Activated CD4-positive, alpha-beta T cell treated with anti-CD3 and anti-CD28 coated beads for 48 hours (primary cell): Measurements from ENCODE around the gene TECPR1.

Experiments
- DNase-seq: peaks from one replicate; pipeline ENCODE4 v3.0.0-alpha.2; 2020

The TECPR1 gene

GRCh38 chr7:98283127-98283886, 31.3 kb upstream of the TECPR1 start:
- no peak for DNase-seq

GRCh38 chr7:98282703-98283102, 30.7 kb upstream of the TECPR1 start:
- no peak for DNase-seq

- peak; percentile 45 for DNase-seq
Observed at GRCh38 chr7:98281757-98282606, 29.9 kb upstream of the TECPR1 start.

DNA sequence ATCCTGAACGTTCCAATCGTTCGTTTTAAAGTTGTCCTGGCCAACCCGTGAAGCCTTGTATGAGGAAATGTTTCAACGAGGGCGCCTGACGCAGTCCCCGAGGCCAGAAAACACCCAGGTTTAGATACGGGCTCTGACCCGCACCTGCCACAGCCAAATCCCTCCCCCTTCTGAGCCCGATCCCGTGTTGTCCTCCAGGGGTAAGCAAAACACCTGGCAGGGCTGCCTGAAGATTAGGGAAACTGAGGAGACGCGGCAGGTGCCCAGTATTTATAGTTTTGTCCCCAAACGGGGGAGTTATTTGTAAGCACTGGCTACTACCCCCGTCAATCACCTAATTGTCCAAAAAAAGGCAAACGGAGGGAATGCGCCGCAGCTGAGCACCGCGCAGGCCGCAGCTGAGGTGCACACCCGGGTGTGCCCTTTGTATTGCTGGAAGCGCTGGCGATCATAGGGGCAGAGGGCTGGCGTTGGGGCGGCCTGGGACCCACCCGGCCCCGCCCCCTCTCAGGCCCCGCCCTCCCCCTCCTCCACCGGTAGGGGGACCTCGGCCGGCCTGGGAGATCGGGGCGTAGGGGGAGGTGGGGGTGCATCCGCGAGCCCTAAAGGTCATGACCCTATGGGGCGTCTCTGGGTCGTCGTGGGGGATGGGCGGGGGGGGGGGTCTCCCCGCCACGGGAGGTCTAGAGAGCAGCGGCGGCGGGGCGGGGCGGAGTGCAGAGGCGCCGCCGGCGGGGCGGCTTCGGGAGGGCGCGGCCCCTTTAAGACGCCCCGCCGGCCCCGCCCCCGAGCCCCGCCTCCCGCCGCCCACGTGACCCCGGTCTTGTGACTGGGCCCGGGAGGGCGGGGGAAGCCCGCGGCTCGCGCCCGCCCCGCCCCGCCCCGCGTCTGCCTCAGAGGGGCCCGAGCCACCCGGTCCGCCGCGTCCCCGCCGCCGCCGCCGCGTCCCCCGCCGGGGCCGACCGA, 29.0 kb upstream of the TECPR1 start, which contains the start of gene BRI3:
TSS of gene BRI3 (plus strand) at position 896 of the 966 bp plus-strand sequence. CDS start 110 bp downstream, outside the sequence.
- peak; percentile 90 for DNase-seq

DNA sequence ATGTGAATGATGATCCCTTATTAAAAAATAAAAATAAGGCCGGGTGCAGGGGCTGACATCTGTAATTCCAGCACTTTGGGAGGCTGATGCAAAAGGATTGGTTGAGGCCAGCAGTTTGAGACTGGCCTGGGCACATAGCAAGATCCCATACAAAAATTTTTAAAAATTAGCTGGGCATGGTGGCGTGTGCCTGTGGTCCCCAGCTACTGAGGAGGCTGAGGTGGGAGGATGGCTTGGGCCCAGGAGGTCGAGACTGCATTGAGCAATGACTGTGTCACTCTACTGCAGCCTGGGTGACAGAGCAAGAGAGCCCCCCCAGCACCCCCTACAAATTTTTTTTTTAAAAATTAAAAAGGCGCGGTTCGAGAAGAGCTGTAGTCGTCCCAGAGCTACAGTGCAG, 28.3 kb upstream of the TECPR1 start:
- no peak for DNase-seq

GRCh38 chr7:98278936-98279335, 26.9 kb upstream of the TECPR1 start:
- no peak for DNase-seq

GRCh38 chr7:98278408-98278807, 26.4 kb upstream of the TECPR1 start:
- DNase-seq = no peak

DNA sequence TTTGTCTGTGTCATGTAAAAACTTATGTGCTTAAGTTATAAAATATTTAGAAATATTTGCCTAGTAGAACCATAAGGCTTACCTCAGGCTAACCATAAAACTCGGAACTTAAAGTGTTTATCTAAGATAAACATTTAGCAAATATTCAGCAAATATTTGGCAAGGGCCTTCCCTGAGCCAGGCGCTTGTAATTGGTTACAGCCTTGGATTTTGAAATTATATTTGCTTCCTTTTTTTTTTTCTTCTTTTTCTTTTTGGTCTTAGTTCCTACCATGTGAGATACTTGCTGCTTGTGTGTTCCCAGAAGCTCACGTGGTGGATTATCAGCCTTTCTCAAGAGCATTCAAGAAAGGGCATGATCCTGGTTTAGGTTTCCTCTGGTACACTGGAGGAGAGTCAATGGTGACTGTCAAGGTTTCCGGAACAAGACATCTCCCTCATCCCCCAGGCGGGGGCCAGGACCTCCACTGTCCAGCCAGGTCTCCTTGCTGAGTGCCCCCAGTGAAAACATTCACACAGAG, 24.3 kb upstream of the TECPR1 start:
- DNase-seq = no peak

GRCh38 chr7:98267303-98267702, 15.3 kb upstream of the TECPR1 start:
- no peak for DNase-seq

DNA sequence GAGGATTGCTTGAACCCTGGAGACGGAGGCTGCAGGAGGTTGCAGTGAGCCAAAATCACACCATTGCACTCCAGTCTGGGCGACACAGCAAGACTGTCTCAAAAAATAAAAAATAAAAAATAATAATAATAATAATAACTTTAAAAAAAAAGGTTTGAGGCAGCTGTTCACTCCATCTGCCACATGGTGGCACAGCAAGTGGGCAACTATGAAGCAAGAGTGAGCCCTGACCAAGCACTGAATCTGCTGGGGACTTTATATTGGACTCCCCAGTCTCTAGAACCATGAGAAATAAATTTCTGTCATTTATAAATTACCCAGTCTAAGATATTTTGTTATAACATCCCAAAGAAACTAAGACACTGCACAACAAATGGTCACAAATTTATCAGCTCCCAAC, 14.8 kb upstream of the TECPR1 start:
- no peak for DNase-seq

DNA sequence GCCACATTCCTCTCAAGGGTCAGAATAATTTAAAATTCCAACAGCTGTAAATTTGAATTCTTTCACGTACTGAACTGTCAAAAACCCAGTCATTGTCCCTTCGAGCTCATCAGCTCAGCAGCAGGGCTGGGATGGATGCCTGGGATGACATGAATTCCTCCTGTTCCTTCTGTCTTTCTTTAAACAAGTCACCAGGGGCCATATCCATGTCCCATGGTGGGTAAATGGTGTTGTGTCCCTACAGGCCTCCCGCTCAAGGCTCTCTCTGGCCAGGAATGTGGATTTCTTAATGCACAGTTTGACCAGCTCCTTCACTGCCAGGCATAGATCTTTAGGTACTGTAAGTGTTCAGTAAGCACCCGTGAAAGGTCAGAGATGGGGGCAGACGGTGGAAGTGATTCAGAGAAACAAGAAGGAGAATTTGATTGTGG, 13.8 kb upstream of the TECPR1 start:
- no peak for DNase-seq

GRCh38 chr7:98257701-98258100, 5.7 kb upstream of the TECPR1 start:
- DNase-seq = no peak

DNA sequence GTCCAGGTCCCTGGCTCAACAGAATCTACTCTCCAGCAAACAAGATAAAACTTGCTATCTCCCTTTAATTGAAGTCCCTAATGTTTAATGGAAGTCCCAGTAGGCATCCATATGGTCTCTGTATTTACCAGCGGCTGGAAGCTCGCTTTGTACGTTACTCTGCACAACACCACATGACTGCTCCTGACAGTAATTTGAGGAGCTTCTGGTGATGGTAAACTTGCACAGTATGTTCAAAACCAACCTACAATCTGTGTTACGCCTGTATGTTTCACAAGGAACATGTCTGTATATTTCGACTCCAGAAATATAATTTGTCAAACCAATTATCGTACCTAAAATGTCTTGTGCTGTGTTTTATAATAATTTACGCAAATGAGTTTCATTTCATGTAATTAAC, 4.4 kb upstream of the TECPR1 start:
- DNase-seq = no peak

DNA sequence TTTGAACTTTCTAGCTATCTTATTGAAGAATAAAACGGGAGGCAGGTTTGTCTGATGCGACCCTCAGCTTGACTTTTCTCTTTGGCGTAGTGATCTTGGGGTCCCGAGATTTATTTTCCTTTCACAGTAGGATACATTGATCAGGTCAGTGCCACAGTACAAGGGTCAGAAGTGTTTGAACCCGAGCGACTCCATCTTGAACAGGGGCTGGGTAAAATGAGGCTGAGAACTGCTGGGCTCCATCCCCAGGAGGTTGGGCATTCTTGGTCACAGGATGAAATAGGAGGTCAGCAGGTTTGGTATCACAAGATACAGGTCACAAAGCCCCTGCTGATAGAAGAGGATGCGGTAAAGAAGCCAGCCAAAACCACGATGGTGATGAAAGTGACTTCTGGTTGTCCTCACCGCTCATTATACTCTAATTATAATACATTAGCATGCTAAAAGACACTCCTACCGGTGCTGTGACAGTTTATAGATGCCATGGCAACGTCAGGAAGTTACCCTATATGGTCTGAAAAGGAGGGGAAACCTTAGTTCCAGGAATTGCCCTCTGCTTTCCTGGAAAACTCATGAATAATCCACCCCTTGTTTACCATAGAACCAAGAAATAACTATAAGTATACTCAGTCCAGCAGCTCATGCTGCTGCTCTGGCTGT, 3.0 kb upstream of the TECPR1 start:
- DNase-seq = peak; percentile 26

DNA sequence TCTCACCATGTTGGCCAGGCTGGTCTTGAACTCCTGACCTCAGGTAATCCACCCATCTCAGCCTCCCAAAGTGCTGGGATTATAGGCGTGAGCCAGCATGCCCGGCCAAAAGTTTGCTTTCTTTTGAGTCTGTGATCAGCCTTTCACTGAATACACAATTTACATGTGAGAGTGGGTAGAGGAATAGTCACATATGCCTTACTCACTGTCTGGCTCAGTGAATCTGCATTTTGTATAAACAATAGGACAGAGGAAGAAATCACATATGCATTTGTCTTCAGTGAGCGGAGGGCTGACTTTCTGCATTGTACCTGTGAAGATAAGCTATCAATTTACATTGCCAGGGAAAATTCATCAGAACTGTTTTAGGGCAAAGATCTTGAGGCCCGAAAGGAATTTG, 2.5 kb upstream of the TECPR1 start:
- no peak for DNase-seq

- DNase-seq = no peak
Observed at GRCh38 chr7:98252425-98253054, 508 bp upstream of the TECPR1 start.

- DNase-seq = peak; percentile 23
Observed at GRCh38 chr7:98251231-98251600, 816 bp downstream of the TECPR1 start.

GRCh38 chr7:98250789-98251188, 1.2 kb downstream of the TECPR1 start:
- peak; percentile 59 for DNase-seq

- no peak for DNase-seq
Observed at GRCh38 chr7:98249106-98249505, 2.9 kb downstream of the TECPR1 start.

GRCh38 chr7:98248156-98248555, 3.9 kb downstream of the TECPR1 start:
- DNase-seq = no peak

GRCh38 chr7:98244871-98245270, 7.2 kb downstream of the TECPR1 start:
- DNase-seq = no peak

DNA sequence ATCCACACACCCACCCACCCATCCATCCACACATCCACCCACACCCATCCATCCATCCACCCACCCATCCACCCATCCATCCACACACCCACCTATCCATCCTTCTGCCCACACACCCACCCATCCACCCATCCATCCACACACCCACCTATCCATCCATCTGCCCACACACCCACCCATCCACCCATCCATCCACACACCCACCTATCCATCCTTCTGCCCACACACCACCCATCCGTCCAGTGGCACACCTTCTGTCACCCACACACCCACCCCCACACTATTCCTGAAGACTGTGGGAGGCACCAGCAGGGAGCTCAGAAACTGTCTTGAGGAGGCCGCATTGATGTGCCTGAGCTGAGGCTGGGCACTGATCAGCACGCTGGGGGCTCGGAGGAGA, 9.1 kb downstream of the TECPR1 start:
- no peak for DNase-seq
